ENCODE results near the gene CS. TPM values are rescaled to one million over a fixed set of nuclear protein-coding genes. Genes with fewer than 3 reads are reported as not detected.

The CS gene
- total and polyA plus RNA-seq, 2 of the 4 experiments (the other 2 are of a cell fraction), result 139 to 146 TPM

- peak within 1 kb of the TSS; percentile 90 to 94 for H4K8ac ChIP-seq (ENCODE audit: low read depth in 2 of 2, low read length in 2 of 2)
- H3K9me1 ChIP-seq (ENCODE audit: insufficient read depth, low read length), result peaks cover 13% of the 10 kb centered on the region
- peak within 1 kb of the TSS; percentile 88 for H2AK5ac ChIP-seq (ENCODE audit: low read depth, low read length)
- H2BK5ac ChIP-seq (ENCODE audit: low read depth, low read length, poor library complexity, severe bottlenecking), result peak within 1 kb of the TSS; percentile 74
- peaks cover 4% of the 10 kb centered on the region; the same call in 1 of the 2 replicates for H3K4me1 ChIP-seq (ENCODE audit: control insufficient read depth, insufficient read depth, low read length)
- H3K18ac ChIP-seq (ENCODE audit: low read depth, low read length), result peak within 1 kb of the TSS; percentile 7; the same call in 1 of the 2 replicates
- H3K79me1 ChIP-seq (ENCODE audit: low read depth in 1 of 2, low read length in 2 of 2), result peaks cover 19 to 41% of the 10 kb centered on the region in 2 experiments
- DNase-seq (peak; percentile 96), ATAC-seq (ENCODE audit: low read depth) (peak; percentile 76)
- peak within 1 kb of the TSS; percentile 27; the same call in 1 of the 2 replicates for H2BK20ac ChIP-seq (ENCODE audit: low read depth, low read length)
- dilution Hi-C loops (cut with HindIII; ENCODE audit: low sequenced_read_pairs, unreplicated experiment) (no loop called here), in situ Hi-C loops (cut with MboI; ENCODE audit: low sequenced_read_pairs) (no loop called here), intact Hi-C loops (cut with micrococcal nuclease) (loop anchor here (1.0 kb wide), 3 partner anchors 27 to 105 kb away; no protein-coding TSS in a partner anchor)
- peak within 1 kb of the TSS; percentile 92 for H3K4ac ChIP-seq (ENCODE audit: low read depth, low read length)
- H3K23ac ChIP-seq (ENCODE audit: low read depth, low read length), result peak within 1 kb of the TSS; percentile 88
- peak within 1 kb of the TSS; percentile 92 for H2AFZ ChIP-seq (replicated peaks; ENCODE audit: low read length, poor library complexity)
- no peaks in the 10 kb centered on the region for H3K9me3 ChIP-seq (ENCODE audit: control insufficient read depth, insufficient read depth, low read length)
- peak within 1 kb of the TSS; percentile 63 for H3K4me3 ChIP-seq (ENCODE audit: insufficient read depth, low read depth, low read length)
- peak within 1 kb of the TSS; percentile 73 for H3K56ac ChIP-seq (ENCODE audit: extremely low read depth, insufficient read depth, low read length)
- H2BK15ac ChIP-seq (ENCODE audit: low read depth, low read length), result peak within 1 kb of the TSS; percentile 63; the same call in 2 of the 3 replicates
- H3K9ac ChIP-seq (ENCODE audit: low read depth, low read length), result peak within 1 kb of the TSS; percentile 79
- no peaks in the 10 kb centered on the region for H3K27me3 ChIP-seq (ENCODE audit: control insufficient read depth, insufficient read depth, low read length)
- peak within 1 kb of the TSS; percentile 98 for H3K4me2 ChIP-seq (ENCODE audit: low read depth, low read length)
- no TSS peak for BruUV-seq (replicated peaks)
- peak within 1 kb of the TSS; percentile 87 for H4K91ac ChIP-seq (ENCODE audit: insufficient read depth, low read depth, low read length)
- no peaks in the 10 kb centered on the region for H4K20me1 ChIP-seq (ENCODE audit: insufficient read depth, low read length)
- H3K14ac ChIP-seq (replicated peaks; ENCODE audit: low read depth, low read length), result peak within 1 kb of the TSS; percentile 87
- H2AK9ac ChIP-seq (replicated peaks; ENCODE audit: low read depth, low read length, poor library complexity), result peak within 1 kb of the TSS; percentile 88
- H2BK120ac ChIP-seq (ENCODE audit: low read depth, low read length), result peak within 1 kb of the TSS; percentile 70; the same call in 1 of the 2 replicates
- peak within 1 kb of the TSS; percentile 73 for H3K27ac ChIP-seq (ENCODE audit: insufficient read depth, low read length)
- peak within 1 kb of the TSS; percentile 65 for H4K5ac ChIP-seq (ENCODE audit: low read depth, low read length)
- CTCF ChIA-PET, result no interaction called here
- H3K36me3 ChIP-seq (ENCODE audit: control insufficient read depth, insufficient read depth, low read length), result peaks cover 6% of the 10 kb centered on the region; the same call in 1 of the 2 replicates
- POLR2A ChIA-PET (ENCODE audit: unreplicated experiment), result no interaction called here
- WGBS, 2 experiments (ENCODE audit: extremely low coverage in 2 of 2, insufficient read length in 1 of 2), result no CpG with 5 or more reads among the region's 41 CpGs
- TF ChIP-seq RCOR1 (IDR thresholded peaks at IDR 0.05; ENCODE audit: insufficient replicate concordance, low read length), result no peak
- no peak for TF ChIP-seq POLR2A (IDR thresholded peaks at IDR 0.05; ENCODE audit: low read depth, low read length)
- peak; percentile 67 for TF ChIP-seq SMC3 (IDR thresholded peaks at IDR 0.05; ENCODE audit: low read depth, low read length)
- TF ChIP-seq ELK1 (IDR thresholded peaks at IDR 0.05; ENCODE audit: borderline replicate concordance, low read depth, low read length), result no peak
- peak; percentile 22; the same call in 1 of the 2 replicates for TF ChIP-seq BHLHE40 (IDR thresholded peaks at IDR 0.05; ENCODE audit: low read depth, low read length)
- 0 out of 2 replicates have a peak, but pooled peaks have one; percentile 51 for TF ChIP-seq RFX5 (IDR thresholded peaks at IDR 0.05; ENCODE audit: low read depth, low read length)
- TF ChIP-seq CTCF (conservative IDR thresholded peaks at IDR 0.05; ENCODE audit: low read depth, low read length), result peak; percentile 74
- no peak for TF ChIP-seq NFE2L2 (IDR thresholded peaks at IDR 0.05; ENCODE audit: low read depth, low read length)
- TF ChIP-seq CHD1 (IDR thresholded peaks at IDR 0.05; ENCODE audit: low read depth, low read length), result no peak
- TF ChIP-seq MXI1 (IDR thresholded peaks at IDR 0.05; ENCODE audit: borderline replicate concordance, low read depth, low read length), result peak; percentile 67; the same call in 1 of the 2 replicates
- TF ChIP-seq RAD21 (IDR thresholded peaks at IDR 0.05; ENCODE audit: low read length), result no peak; the same call in none of the 2 replicates
- no peak for TF ChIP-seq MAFK (IDR thresholded peaks at IDR 0.05; ENCODE audit: low read depth, low read length)
- no peak for TF ChIP-seq CEBPB (IDR thresholded peaks at IDR 0.05; ENCODE audit: low read depth, low read length)
- peak; percentile 51 for TF ChIP-seq MAZ (IDR thresholded peaks at IDR 0.05; ENCODE audit: borderline replicate concordance, low read depth, low read length)
Measured at GRCh38 chr12:56224102-56224701, 75.9 kb downstream of the CS start, which contains the start of gene NABP2. NABP2 (plus strand) TSS chr12:56224342; CDS start chr12:56224857, 515 bp downstream.
